ENCODE measurements around the gene TMEM117. TPM values are rescaled to one million over a fixed set of nuclear protein-coding genes. Genes with fewer than 3 reads are reported as not detected.

TMEM117 gene
- total RNA-seq, 1 donor from 2014 or later: 22.1 TPM

- intact Hi-C loops (cut with DNase I): no loop called here
- no peak overlapping the region for H3K27ac ChIP-seq
Measured at GRCh38 chr12:44127966-44128710, 292.3 kb downstream of the TMEM117 start.

GRCh38 chr12:44143175-44143574, 307.3 kb downstream of the TMEM117 start:
- H3K4me1 ChIP-seq: no peaks in the 10 kb centered on the region
- H3K4me3 ChIP-seq: no peak overlapping the region
- no peaks in the 10 kb centered on the region for H3K27me3 ChIP-seq
- H3K36me3 ChIP-seq: no peaks in the 10 kb centered on the region
- DNase-seq (ENCODE audit: extremely low spot score in 2 of 2): no peak
- intact Hi-C loops (cut with DNase I): no loop called here
- TF ChIP-seq POLR2A (IDR thresholded peaks at IDR 0.05) (no peak), CTCF (IDR thresholded peaks at IDR 0.05) (no peak), POLR2AphosphoS5 (IDR thresholded peaks at IDR 0.05; ENCODE audit: insufficient read depth in 1 of 2, low read depth in 1 of 2) (no peak)
- peaks cover 5% of the 10 kb centered on the region for H3K9me3 ChIP-seq
- H3K27ac ChIP-seq: no peak overlapping the region

More at GRCh38 chr12:44127966-44128710, 292.3 kb downstream of the TMEM117 start:
- H3K4me1 ChIP-seq: no peaks in the 10 kb centered on the region
- H3K9me3 ChIP-seq: no peaks in the 10 kb centered on the region
- H3K27me3 ChIP-seq: no peaks in the 10 kb centered on the region
- DNase-seq (ENCODE audit: extremely low spot score in 2 of 2): no peak
- H3K4me3 ChIP-seq: no peak overlapping the region
- H3K36me3 ChIP-seq: no peaks in the 10 kb centered on the region
- TF ChIP-seq CTCF (IDR thresholded peaks at IDR 0.05) (no peak), POLR2A (IDR thresholded peaks at IDR 0.05) (no peak), POLR2AphosphoS5 (IDR thresholded peaks at IDR 0.05; ENCODE audit: insufficient read depth in 1 of 2, low read depth in 1 of 2) (no peak)

GRCh38 chr12:44148936-44149335, 313.1 kb downstream of the TMEM117 start:
- TF ChIP-seq POLR2AphosphoS5 (IDR thresholded peaks at IDR 0.05; ENCODE audit: insufficient read depth in 1 of 2, low read depth in 1 of 2): no peak
- no peak for TF ChIP-seq POLR2A (IDR thresholded peaks at IDR 0.05)
- TF ChIP-seq CTCF (IDR thresholded peaks at IDR 0.05): no peak
- Histone ChIP-seq H3K27ac (no peak overlapping the region), H3K9me3 (no peaks in the 10 kb centered on the region), H3K4me3 (no peak overlapping the region), H3K27me3 (no peaks in the 10 kb centered on the region), H3K36me3 (no peaks in the 10 kb centered on the region), H3K4me1 (no peaks in the 10 kb centered on the region)
- intact Hi-C loops (cut with DNase I): no loop called here
- no peak for DNase-seq (ENCODE audit: extremely low spot score in 2 of 2)

GRCh38 chr12:44154128-44154527, 318.2 kb downstream of the TMEM117 start:
- no peak overlapping the region for H3K4me3 ChIP-seq
- TF ChIP-seq POLR2AphosphoS5 (IDR thresholded peaks at IDR 0.05; ENCODE audit: insufficient read depth in 1 of 2, low read depth in 1 of 2): no peak
- DNase-seq (ENCODE audit: extremely low spot score in 2 of 2): no peak

GRCh38 chr12:44155358-44155757, 319.5 kb downstream of the TMEM117 start:
- intact Hi-C loops (cut with DNase I): no loop called here
- DNase-seq (ENCODE audit: extremely low spot score in 2 of 2): no peak
- no peak overlapping the region for H3K27ac ChIP-seq
- H3K36me3 ChIP-seq: no peaks in the 10 kb centered on the region
- H3K27me3 ChIP-seq: no peaks in the 10 kb centered on the region
- TF ChIP-seq POLR2A (IDR thresholded peaks at IDR 0.05) (no peak), POLR2AphosphoS5 (IDR thresholded peaks at IDR 0.05; ENCODE audit: insufficient read depth in 1 of 2, low read depth in 1 of 2) (no peak), CTCF (IDR thresholded peaks at IDR 0.05) (no peak)
- no peak overlapping the region for H3K4me3 ChIP-seq
- H3K4me1 ChIP-seq: no peaks in the 10 kb centered on the region
- no peaks in the 10 kb centered on the region for H3K9me3 ChIP-seq

More at GRCh38 chr12:44154128-44154527, 318.2 kb downstream of the TMEM117 start:
- intact Hi-C loops (cut with DNase I): no loop called here
- Histone ChIP-seq H3K36me3 (no peaks in the 10 kb centered on the region), H3K27ac (no peak overlapping the region), H3K4me1 (no peaks in the 10 kb centered on the region), H3K9me3 (no peaks in the 10 kb centered on the region), H3K27me3 (no peaks in the 10 kb centered on the region)
